HEK293 (cell line): Measurements from ENCODE around the gene CCDC142.

Experiments used
- CTCF ChIP-seq: fragments of 450-650 bp; formaldehyde crosslinking; IDR thresholded peaks from 2 replicates; pipeline ENCODE4 v1.5.1; 2016; ENCODE audit warnings: missing biosample characterization, missing genetic modification characterization
- GLI4 ChIP-seq: fragments of 450-650 bp; formaldehyde crosslinking; IDR thresholded peaks from 2 replicates; pipeline ENCODE4 v1.5.1; 2016; ENCODE audit warnings: missing biosample characterization, missing genetic modification characterization
- ZNF114 ChIP-seq: fragments of 450-650 bp; formaldehyde crosslinking; IDR thresholded peaks from 2 replicates; pipeline ENCODE4 v1.5.0; 2017; ENCODE audit warnings: missing biosample characterization, missing genetic modification characterization
- ZNF394 ChIP-seq: fragments of 450-650 bp; formaldehyde crosslinking; IDR thresholded peaks from 2 replicates; pipeline ENCODE4 v1.5.1; 2016; ENCODE audit warnings: missing biosample characterization, missing genetic modification characterization, mild to moderate bottlenecking, moderate library complexity, borderline replicate concordance
- ZNF549 ChIP-seq: fragments of 450-650 bp; IDR thresholded peaks from 2 replicates; pipeline ENCODE4 v1.5.1; 2018; ENCODE audit warnings: missing biosample characterization, missing genetic modification characterization, mild to moderate bottlenecking, inconsistent platforms, moderate library complexity
- ZXDB ChIP-seq: fragments of 450-650 bp; formaldehyde crosslinking; IDR thresholded peaks from 2 replicates; pipeline ENCODE4 v1.5.1; 2016; ENCODE audit warnings: missing biosample characterization, missing genetic modification characterization

- no peak for TF ChIP-seq ZNF114 (tag by site-specific recombination)
- TF ChIP-seq ZNF549 (tag by site-specific recombination) = no peak
- no peak for TF ChIP-seq CTCF (tag by site-specific recombination)
- TF ChIP-seq ZNF394 = no peak
- TF ChIP-seq GLI4 (tag by site-specific recombination) = no peak
- no peak for TF ChIP-seq ZXDB (tag by site-specific recombination)
Observed at GRCh38 chr2:74499940-74500577, 17.3 kb upstream of the CCDC142 start.
